GM19468 (cell line): ENCODE data around the gene GFOD1.
"Not testable (repeated sequence)": the region's sequence is repeated elsewhere in the genome, so short reads cannot be mapped to it uniquely, and the experiment has no call there.

Experiments used
- ATAC-seq: cut with Tn5 transposase; IDR thresholded peaks from one replicate; pipeline ENCODE4 v1.9.1; 2021; ENCODE audit warnings: mild to moderate bottlenecking, moderate library complexity, moderate number of reproducible peaks; ENCODE audit not compliant: unreplicated experiment; ENCODE audit errors: extremely low read depth

The GFOD1 gene

DNA sequence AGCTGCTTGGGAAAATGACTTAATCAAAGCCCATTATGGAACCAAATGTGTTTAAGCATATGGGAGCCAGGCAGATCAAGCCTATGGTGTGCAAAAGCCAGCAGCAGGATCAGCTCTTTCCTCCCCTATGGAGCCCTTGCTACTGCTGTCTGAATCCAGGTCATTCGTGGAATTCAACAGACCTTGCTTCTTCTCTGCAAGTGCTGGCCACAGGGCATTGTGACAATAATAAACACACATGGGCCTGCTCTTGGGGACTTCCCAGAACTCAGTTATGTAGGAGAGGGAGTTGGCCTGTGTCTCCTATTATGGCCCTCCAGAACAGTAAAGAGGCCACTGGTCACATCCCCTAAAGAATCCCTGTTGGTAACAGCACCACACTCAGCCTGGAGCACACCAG is 18.6 kb downstream of the GFOD1 start:
- ATAC-seq: no peak

DNA sequence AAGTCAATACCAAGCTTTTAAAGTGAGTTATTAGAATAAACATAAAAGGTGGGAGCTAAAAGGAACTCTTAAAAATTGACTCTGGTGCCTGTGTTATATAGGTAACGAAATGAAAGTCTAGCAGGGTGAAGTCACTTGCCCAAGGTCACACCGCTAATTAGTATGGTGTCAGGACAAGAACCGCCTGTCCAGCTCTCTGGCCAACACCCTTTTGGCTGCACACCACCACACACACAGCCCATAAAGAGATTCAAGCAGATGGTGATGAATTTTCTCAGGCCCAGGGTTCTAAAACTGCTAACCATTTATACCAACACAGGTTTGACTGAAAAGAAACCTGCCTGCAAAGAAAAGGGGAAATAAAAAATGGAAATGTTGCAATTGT is 20.2 kb downstream of the GFOD1 start:
- no peak for ATAC-seq

DNA sequence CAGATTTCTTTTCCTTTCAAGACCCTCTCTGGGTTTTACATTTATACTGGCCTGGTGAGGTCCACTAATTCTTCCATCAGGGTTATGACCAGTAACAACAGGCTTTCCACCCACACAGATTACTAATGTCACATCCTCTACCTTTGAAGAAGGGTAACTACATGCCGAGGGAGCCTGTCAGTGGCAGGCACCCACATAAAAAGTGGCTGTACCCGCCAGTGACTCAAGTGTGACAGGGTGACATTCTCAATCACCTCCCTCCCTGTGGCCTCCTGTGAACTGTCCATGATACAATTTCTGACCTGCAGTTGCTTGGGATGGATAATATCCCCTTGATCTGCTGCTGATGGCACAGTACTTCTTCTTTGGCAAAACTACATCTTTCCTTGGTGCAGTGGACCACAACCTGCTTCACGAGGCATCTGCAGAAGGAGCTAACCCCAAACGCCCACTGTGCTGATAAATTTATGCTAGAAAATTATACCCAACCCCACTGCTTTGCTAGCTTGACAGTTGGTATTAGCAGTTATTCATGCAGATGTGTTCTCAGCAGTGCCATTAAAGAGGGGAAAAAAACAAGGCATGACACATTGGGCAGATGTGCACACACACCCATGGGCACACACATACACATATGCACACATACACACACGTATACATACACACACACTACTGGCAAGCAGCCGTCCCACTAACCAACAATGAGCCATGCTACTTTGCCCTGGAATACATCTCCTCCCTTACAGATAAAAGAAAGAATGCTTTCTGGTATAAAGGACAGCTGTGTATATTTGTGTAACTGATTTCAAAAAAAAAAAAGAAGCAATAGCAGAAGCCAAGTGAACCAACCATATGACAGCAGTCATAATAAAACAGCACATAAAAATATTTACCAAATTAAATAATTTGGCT is 20.8 kb downstream of the GFOD1 start:
- ATAC-seq: no peak

DNA sequence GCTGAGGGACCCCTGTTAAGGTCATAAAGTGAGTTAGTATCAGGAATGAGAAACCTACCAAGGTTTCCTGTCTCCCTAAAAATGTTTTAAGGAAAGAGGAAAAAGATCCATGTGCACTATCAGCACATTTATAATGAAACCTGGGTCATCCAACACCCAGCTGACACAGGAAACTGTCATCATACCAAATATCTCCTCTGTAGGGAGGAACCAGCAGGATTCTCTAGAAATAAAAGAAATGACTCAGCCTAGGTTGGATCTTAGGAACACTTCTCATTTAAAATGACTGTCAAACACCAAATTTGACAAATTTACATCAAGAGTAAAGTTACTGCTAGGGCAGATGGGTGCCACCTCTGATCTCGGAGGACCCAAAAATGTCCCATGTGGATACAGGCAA is 21.7 kb downstream of the GFOD1 start:
- no peak for ATAC-seq

DNA sequence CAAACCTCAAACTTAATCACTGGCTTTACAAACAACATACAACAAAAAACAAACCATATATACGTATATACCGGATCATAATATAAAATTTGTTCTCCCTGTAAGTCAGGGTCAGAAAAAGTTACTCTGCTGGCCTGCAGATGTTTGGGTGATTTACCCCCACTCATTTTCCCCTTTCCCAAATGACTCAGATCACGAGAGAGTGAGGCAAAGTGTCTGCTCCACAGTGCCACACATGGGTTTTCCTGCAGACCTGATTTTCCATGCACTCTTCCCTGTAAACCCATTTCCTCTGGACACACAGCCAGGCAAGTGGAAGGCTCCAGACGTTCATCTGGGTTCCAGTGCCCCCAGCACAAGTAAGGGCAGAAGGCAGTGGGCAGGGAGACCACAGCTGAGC is 23.5 kb downstream of the GFOD1 start:
- ATAC-seq: no peak

DNA sequence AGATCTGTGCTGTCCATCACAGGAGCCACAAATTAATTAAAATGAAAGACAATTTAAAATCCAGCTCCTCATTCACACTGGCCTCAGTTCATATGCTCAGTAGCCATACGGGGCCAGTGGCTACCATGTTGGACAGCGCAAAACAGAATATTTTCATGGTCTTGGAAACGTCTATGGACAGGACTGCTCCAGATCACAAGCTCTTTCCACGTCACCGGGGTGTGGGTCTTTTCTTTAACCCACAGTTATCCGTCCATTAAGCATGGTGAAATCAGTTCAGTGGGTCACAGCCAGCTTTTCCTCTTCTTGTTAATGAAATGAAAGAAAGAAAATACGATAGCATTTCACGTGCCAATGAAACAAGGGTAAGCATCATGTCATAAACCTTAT is 24.1 kb downstream of the GFOD1 start:
- no peak for ATAC-seq

DNA sequence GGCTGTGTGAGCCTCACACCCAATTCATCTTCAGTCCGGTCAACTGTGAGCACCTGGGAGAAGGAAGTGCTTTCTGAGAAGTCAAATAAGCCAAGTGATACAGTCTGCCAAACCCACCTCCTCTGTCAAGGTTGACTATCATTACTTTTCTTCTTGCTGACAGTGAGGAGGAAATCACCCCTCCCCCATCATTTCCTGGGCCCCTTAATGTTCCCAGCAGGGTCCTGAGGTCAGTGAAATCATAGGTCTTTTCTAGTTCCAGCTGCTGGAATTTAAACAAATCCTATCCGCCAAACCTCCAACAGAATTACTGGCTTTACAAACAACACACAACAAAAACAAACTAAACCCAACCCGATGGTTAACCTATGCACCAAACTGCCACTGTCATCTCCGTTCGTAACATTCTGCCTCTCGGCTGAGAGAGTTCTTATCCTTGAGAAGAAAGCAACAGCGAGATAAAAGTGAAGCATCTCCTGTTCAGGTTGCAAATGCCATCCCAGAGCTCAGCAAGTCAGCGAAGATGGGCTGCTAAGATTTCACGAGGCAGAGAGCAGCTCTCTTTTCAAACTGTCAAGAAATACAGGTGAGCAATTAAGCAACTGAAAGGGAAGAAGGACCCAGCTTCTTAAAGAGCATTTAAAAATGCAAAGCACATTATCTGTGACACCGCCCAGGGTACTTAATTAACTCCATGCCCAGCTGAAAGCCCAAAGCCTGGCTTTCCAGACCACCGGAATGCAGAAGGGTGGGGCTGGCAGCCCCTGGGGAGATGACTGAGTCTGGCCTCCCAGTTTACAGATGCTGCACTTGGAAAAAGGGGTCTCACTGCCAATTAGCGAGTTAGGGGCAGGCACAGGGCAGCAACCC is 24.7 kb downstream of the GFOD1 start:
- no peak for ATAC-seq

DNA sequence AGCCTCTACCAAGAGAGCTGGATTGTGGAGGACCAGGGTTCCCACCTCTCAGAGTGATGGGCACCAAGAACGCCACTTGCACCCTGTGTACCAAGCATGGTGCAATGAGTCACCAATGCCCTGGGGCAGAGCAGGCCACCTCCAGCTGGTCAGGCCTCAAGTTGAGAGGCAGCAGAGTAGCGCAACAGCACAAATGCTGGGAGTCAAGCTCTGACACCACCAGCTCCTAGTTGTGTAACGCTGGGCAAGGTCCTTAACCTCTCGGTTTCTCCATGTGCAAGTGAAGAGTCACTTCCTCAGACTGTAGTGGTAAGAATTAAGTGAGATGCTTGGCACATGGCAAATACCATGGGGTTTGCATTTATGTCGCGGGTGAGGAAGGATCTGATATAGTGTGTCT is 25.6 kb downstream of the GFOD1 start:
- no peak for ATAC-seq

DNA sequence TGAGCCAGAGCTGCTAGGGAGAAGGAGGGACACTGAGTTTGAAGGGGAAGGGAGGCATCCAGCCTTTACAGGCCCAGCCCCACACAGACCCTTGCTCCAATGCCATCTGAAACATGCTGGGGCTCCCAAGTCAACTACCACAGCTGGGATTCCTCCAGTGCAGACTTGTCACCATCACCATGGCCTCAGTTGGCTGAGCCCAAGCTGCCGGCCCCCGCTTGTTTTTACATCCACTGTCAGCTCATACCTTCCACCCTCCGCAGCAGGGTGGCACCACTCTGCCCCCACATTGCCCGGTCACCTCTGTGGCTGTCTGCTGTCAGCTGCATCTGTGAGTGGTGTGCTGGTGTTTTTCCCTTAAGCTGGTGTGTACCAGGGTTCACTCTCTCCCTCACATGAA is 26.1 kb downstream of the GFOD1 start:
- ATAC-seq: no peak

DNA sequence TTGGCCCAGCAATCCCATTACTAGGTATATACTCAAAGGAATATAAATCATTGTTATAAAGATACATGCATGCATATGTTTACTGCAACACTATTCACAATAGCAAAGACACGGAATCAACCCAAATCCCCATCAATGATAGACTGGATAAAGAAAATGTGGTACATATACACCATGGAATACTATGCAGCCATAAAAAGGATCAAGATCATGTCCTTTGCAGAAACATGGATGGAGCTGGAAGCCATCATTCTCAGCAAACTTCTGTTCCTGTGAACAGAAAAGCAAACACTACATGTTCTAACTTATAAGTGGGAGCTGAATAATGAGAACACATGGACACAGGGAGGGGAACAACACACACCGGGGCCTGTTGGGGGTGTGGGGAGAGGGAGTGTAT is 27.1 kb downstream of the GFOD1 start:
- not testable (repeated sequence) for ATAC-seq

DNA sequence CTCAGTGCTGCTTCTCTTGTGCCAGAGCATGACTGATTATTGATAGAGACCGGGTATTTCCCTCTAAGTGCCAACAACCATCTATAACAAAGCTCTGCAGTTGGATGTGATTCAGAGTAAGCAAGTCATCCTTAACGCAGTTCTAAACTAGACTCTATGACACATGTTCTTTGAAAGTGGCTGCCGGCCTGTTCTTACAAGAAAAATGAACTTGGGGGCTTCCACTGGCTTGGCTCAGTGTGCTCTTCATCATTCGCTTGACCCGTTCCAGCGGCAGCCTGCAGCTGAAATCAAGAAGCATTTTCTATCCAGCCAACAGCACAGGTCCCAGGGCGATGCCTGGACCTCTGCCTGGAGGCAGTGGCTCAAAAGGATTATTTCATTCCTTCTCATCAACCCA is 29.8 kb downstream of the GFOD1 start:
- no peak for ATAC-seq

DNA sequence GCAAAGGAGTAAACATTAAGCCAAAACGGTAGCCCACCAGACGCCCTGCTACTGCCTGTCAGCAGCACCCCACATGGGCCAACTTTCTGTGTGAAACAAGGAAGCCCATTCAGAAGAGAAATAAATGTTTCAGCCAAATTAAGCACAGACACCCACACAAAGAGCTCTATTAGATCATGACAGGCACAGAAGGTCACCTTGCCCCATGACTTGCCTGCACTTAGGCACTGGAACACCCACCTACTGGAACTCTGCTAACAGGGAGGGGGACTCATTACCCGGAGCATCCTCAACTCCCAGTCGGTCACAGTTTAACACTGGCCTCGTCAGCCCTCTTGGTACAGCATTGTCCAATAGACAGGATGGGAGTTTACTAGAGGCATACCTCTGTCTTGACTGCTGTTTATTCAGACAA is 31.8 kb downstream of the GFOD1 start:
- ATAC-seq: no peak

DNA sequence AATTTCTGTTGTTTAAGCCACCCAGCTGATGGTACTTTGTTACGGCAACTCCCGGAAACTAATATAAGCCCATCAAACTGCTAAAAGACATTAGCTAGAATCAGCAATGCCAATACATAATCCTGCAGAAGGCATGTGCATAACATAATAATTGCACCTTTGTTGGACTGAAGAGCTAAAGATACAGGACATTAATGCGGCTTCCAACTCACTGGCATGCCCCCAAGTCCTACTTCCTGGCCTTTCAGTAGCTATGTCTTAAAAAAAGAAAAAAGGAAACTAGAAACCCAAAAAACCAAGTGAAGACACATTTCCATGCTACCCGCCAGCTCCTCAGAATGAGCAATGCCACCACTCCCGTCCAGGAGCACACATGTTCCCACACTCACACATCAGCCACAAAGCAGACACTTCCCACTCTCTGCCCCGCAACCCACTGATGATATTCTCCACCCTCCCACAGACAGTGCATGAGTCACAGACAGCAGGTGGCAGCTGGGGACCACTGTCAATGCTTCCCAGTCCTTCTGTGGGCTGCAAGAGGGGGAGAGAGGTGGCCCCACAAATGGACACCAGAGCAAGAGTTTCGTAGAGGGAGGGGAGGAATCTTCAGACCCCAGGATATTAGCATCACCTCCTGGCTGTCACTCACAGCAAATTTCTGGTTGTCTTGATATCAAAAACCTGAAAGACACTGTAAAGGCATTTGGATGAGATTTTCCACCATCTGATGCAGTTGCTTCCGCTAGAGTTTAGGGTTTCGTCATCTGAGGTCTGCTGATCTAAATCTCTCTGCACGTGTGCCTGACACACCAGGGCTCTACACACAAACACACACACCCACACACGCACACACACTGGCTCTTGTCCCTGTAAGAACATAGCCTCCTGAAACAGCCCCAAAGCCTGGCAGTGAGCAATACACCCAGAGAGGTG is 32.8 kb downstream of the GFOD1 start:
- ATAC-seq: no peak

DNA sequence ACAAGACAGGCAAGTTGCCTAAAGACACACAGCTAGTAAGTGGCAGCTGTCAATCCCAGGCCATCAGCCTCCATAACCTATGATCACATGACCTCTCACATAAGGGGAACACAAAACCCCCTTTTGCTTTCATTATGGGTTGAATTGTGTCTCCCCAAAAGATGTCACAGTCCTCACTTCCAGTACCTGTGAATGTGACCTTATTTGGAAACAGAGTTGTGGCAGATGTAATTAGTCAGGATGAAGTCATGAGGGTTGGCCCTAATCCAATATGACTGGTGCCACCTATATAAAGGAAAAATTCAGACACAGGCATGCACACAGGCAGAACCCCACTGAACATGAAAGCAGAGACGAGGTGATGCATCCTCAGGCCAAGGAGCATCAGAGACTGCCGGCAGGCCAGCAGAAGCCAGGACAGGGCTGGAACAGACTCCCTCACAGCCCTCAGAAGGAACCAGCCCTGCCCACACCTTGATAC is 33.6 kb downstream of the GFOD1 start:
- ATAC-seq: no peak

DNA sequence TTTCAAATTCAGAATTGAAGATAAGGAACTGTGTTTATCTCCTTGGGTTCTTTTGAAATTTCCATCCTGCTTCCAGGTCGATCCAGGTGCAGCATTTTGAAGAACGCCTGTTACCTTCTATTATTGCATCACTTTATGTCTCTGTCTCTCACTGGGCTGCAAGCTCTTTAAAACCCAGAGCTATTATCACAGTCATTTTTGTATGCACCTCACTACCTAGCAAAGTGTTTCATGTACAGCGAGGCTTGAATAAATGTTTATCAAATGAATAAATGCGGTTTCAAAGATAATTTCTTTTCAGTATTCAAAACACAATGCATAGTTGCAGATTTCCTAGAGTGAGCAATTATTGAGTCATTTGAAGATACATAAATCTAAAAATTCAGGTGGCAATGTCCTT is 34.2 kb downstream of the GFOD1 start:
- no peak for ATAC-seq

DNA sequence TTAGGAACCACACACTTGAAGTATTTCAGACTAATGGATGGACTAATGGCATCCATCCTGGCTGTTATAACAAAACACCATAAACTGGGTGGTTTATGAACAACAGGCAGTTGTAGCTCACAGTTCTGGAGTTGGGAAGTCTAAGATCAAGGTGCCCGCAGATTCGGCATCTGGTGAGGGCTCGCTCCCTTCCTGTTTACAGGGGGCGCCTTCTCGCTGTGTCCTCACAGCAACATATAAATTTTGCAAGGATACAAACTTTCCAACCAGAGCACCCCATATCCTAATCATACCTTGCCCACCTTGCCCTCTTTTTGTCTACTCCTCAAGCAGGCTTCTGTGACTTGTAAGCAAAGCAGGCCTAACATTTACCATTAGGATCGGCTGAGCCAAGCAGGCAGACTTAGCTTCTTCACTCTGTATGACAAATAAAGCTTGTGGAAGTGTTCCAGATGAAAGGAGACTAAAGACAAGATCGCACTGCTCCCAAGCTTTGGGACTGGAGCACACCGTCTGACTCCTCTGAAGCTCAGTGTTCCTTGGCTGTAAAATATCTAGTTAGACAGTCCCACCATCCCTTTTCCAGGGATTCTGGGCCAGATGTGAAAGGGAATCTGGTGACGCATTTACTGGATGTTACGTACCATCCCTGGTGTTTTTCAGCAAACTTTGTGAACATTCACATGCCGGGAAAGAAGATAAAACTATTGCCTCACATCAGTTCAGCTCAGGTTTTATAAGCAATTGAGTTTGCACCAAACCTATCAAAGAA is 34.9 kb downstream of the GFOD1 start:
- no peak for ATAC-seq

DNA sequence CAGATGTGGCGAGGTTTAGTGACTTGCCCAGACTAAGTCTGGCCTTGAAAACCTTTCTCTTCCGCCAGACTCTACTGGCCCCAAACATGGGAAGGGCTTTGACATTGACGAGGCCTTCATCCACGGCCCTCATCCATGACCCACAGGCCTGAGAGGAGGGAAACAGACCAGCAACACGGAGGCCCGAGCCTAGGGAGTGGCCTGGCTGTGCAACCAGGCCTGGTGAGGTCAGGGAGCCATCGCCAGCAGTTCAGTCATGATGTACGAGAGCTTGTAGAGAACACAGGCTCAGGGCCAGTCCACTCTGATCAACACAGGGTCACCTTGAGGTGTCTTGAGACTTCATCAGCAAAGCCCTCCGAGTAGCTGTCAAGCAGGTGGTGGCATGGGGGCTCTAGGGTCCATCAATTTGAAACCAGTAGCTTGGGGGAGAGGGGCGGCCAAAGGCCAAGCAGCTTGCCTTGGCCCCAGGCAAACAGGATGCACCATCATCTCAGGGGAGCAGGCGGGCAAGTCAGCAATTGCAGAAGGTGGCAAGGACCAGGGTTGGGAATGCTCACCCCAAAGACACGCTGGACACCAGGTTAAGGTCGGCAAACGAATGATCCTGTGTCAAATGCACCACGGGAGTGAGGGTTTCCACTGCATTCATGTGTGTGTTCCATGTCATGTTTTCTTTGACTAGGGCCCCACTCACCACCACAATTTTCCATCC is 36.1 kb downstream of the GFOD1 start:
- no peak for ATAC-seq

DNA sequence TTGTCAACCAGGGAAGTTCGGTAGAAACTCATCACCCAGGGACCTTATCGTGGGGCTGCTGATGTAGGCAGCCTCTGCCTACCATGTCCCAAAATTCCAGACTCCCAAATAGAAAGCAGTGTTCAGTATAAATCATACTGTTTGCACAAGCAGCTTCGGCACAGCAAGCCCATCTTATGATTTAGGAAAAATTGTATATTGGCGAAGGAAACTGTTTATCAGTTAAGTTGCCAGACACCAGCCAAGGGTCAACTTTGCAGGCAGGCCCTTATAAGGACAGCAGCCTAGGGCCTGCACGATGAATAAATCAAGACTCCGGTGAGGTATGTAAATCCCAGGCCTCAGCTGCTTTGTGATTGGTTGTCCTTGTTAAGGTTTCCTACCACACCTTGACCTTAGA is 36.8 kb downstream of the GFOD1 start:
- ATAC-seq: no peak
